Dermis microvascular lymphatic vessel endothelial cell (primary cell): ENCODE results near the gene UHRF1. TPM values are rescaled to one million over a fixed set of nuclear protein-coding genes. Genes with fewer than 3 reads are reported as not detected.
"Not testable (repeated sequence)": the region's sequence is repeated elsewhere in the genome, so short reads cannot be mapped to it uniquely, and the experiment has no call there.

Experiments
- DNase-seq, 2 donors: peaks; one replicate each; pipeline versions ENCODE4 v3.0.0 to v3.0.0-alpha.2; 2010; ENCODE audit warnings: low read depth in 2 of 2
- total RNA-seq: library from RNA; depleted of rRNA; stranded (reverse); fragments of >200 nt; gene quantifications from 2 replicates; pipeline ENCODE4 v1.2.1, GENCODE V29; 2014

UHRF1 gene
- 18.3 and 27.1 TPM in 2 replicates for total RNA-seq

- DNase-seq, result peak in 1 of 2 donors; percentile 45
Measured at GRCh38 chr19:4909156-4909896, at the start of gene UHRF1. Gene UHRF1, plus strand, starts transcription at chr19:4909501. Its CDS starts 1,385 bp downstream, at chr19:4910886.

GRCh38 chr19:4859697-4860096 is 49.6 kb upstream of the UHRF1 start:
- DNase-seq, result no peak

- no peak for DNase-seq
Measured at GRCh38 chr19:4861147-4861546, 48.2 kb upstream of the UHRF1 start.

GRCh38 chr19:4866595-4867424 is 42.5 kb upstream of the UHRF1 start:
- peak in 1 of 2 donors; percentile 57 for DNase-seq

- peak; percentile 81 to 97 for DNase-seq
Measured at GRCh38 chr19:4867534-4868285, 41.6 kb upstream of the UHRF1 start, which contains the start of gene PLIN3. Gene PLIN3, minus strand, starts transcription at chr19:4867667. Its CDS starts 6,273 bp downstream, at chr19:4861394.

- no peak for DNase-seq
Measured at GRCh38 chr19:4868286-4868834, 40.9 kb upstream of the UHRF1 start.

- DNase-seq, result peak in 1 of 2 donors; percentile 80
Measured at GRCh38 chr19:4870025-4870700, 39.1 kb upstream of the UHRF1 start.

GRCh38 chr19:4871711-4872110 is 37.6 kb upstream of the UHRF1 start:
- no peak for DNase-seq

GRCh38 chr19:4873930-4874329 is 35.4 kb upstream of the UHRF1 start:
- no peak for DNase-seq

GRCh38 chr19:4877753-4878490 is 31.4 kb upstream of the UHRF1 start:
- no peak for DNase-seq

- DNase-seq, result no peak
Measured at GRCh38 chr19:4878491-4878968, 30.8 kb upstream of the UHRF1 start.

- no peak for DNase-seq
Measured at GRCh38 chr19:4879041-4879440, 30.3 kb upstream of the UHRF1 start.

- not testable (repeated sequence) for DNase-seq
Measured at GRCh38 chr19:4882874-4883273, 26.4 kb upstream of the UHRF1 start.

- DNase-seq, result not testable (repeated sequence)
Measured at GRCh38 chr19:4884993-4885392, 24.3 kb upstream of the UHRF1 start.

- not testable (repeated sequence) for DNase-seq
Measured at GRCh38 chr19:4887803-4888202, 21.5 kb upstream of the UHRF1 start.

- DNase-seq, result no peak
Measured at GRCh38 chr19:4889034-4889815, 20.1 kb upstream of the UHRF1 start.

GRCh38 chr19:4891066-4891465 is 18.2 kb upstream of the UHRF1 start:
- no peak for DNase-seq

- not testable (repeated sequence) for DNase-seq
Measured at GRCh38 chr19:4892962-4893361, 16.3 kb upstream of the UHRF1 start.

GRCh38 chr19:4896372-4896771 is 12.9 kb upstream of the UHRF1 start:
- no peak for DNase-seq
